ENCODE measurements around the gene WNT4.

WNT4 gene

DNA sequence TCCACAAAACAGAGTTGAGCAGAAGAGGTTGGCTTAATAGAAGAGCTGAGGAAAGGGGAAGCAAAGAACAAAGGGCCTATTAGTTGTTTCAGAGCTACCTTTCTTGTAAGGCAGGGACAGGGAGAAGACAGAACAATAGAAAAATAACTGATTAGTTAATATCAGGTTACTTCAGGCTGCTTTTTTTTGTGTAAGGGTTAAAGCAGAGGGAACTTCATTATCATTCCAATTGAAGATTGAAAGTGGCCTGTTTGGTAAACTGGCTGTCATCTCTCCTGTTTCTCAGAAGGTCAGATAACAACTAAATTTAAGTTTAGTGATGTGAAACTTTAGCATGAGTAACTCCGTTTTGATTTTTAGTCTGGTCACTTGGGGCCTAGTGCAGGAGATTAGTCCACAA lies 68.1 kb downstream of the WNT4 start:
- H3K9me3 ChIP-seq (ENCODE audit: control insufficient read depth, insufficient read depth, low read depth, low read length): 0 out of 2 replicates have a peak, but pooled peaks cover under 1% of the 10 kb centered on the region
- no peak overlapping the region for H3K4me3 ChIP-seq (ENCODE audit: low read depth, low read length)
- peaks cover 20% of the 10 kb centered on the region for H3K36me3 ChIP-seq (ENCODE audit: control insufficient read depth, insufficient read depth, low read length)
- H3K27ac ChIP-seq (ENCODE audit: low read depth, low read length): no peak overlapping the region
- H3K4me1 ChIP-seq (ENCODE audit: control insufficient read depth, insufficient read depth, low read length): peaks cover 10% of the 10 kb centered on the region
- H3K27me3 ChIP-seq (ENCODE audit: control insufficient read depth, insufficient read depth, low read length): no peaks in the 10 kb centered on the region
- no peak overlapping the region for H3K9ac ChIP-seq (ENCODE audit: low read length)

DNA sequence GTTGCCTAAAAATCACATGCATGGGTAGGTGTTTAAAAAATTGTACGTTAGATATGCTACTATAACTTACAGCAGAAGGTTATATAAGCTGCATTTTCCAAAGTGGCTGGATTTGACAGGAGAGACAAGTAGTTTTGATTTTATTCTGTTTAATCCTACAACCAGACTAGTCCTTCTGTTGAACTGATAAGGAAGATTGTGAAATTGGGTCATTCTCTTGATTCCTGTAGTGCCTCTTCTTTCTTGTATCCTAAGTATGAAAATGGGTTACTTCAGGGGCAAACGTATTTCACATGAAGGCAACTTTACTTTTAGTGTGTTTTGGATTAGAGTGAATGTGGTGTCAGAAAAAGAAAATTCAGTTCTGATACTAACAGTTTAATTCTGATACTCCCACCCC lies 71.4 kb downstream of the WNT4 start:
- Histone ChIP-seq H3K4me3 (ENCODE audit: low read depth, low read length) (no peak overlapping the region), H3K27ac (ENCODE audit: low read depth, low read length) (no peak overlapping the region), H3K4me1 (ENCODE audit: control insufficient read depth, insufficient read depth, low read length) (peaks cover 14% of the 10 kb centered on the region), H3K9me3 (ENCODE audit: control insufficient read depth, insufficient read depth, low read depth, low read length) (0 out of 2 replicates have a peak, but pooled peaks cover 2% of the 10 kb centered on the region), H3K27me3 (ENCODE audit: control insufficient read depth, insufficient read depth, low read length) (no peaks in the 10 kb centered on the region), H3K36me3 (ENCODE audit: control insufficient read depth, insufficient read depth, low read length) (no peaks in the 10 kb centered on the region), H3K9ac (ENCODE audit: low read length) (no peak overlapping the region)

All from HUES6 (cell line).